ENCODE data around the gene TMEM150B. TPM values are rescaled to one million over a fixed set of nuclear protein-coding genes. Genes with fewer than 3 reads are reported as not detected.

The TMEM150B gene
- total and polyA plus RNA-seq, 2 donors: 0.76 to 2.0 TPM

DNA sequence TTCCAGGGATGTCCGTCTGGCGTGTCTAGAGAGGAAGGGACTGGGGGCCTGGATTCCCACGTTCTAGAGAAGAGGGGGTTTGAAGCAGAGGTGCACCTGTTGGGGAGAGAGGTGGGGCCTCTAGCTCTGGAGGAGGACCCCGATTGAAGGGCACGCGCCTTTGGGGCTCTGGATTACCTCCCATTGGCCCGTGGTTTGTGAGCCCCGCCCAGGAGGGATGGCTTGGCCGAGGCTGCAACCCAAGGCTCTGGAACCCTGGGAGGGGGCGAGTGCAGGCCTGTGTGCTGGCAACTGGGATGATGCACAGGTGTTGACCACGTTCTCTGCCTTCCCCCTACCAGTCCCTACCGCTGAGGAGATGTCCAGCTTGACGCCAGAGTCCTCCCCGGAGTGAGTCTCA is 20.2 kb downstream of the TMEM150B start:
- 91% methylated on average over 14 of the region's 14 CpGs for WGBS
- no peaks in the 10 kb centered on the region for H3K27me3 ChIP-seq (ENCODE audit: control insufficient read depth in 2 of 2, insufficient read depth in 1 of 2, low read length in 1 of 2)
- peaks cover 7 to 24% of the 10 kb centered on the region in 2 donors for H3K4me1 ChIP-seq (ENCODE audit: control insufficient read depth in 2 of 2, insufficient read depth in 2 of 2, low read length in 2 of 2)
- peaks cover 9 to 11% of the 10 kb centered on the region in 2 donors for H3K36me3 ChIP-seq (ENCODE audit: control insufficient read depth in 2 of 2, insufficient read depth in 2 of 2, low read length in 1 of 2)
- peaks cover 0 to 2% of the 10 kb centered on the region in 2 donors for H3K9me3 ChIP-seq (ENCODE audit: control insufficient read depth in 2 of 2, insufficient read depth in 1 of 2, low read length in 1 of 2)
- H3K27ac ChIP-seq (ENCODE audit: low read depth in 1 of 2, low read length in 1 of 2): no peak overlapping the region
- no peak overlapping the region for H3K4me3 ChIP-seq (ENCODE audit: low read length in 2 of 2)
- DNase-seq (ENCODE audit: low read depth in 6 of 9, low spot score in 9 of 9): no peak

GRCh38 chr19:55304279-55304978 is 20.7 kb downstream of the TMEM150B start:
- 97% methylated on average over 39 of the region's 39 CpGs for WGBS

GRCh38 chr19:55303477-55303876 is 21.7 kb downstream of the TMEM150B start:
- no peak overlapping the region for H3K27ac ChIP-seq (ENCODE audit: low read depth in 1 of 2, low read length in 1 of 2)
- peaks cover 0 to 2% of the 10 kb centered on the region in 2 donors for H3K9me3 ChIP-seq (ENCODE audit: control insufficient read depth in 2 of 2, insufficient read depth in 1 of 2, low read length in 1 of 2)
- H3K4me3 ChIP-seq (ENCODE audit: low read length in 2 of 2): no peak overlapping the region
- no peak for DNase-seq (ENCODE audit: low read depth in 6 of 9, low spot score in 9 of 9)
- H3K36me3 ChIP-seq (ENCODE audit: control insufficient read depth in 2 of 2, insufficient read depth in 2 of 2, low read length in 1 of 2): peaks cover 9 to 11% of the 10 kb centered on the region in 2 donors
- H3K27me3 ChIP-seq (ENCODE audit: control insufficient read depth in 2 of 2, insufficient read depth in 1 of 2, low read length in 1 of 2): no peaks in the 10 kb centered on the region
- 98% methylated on average over 11 of the region's 11 CpGs for WGBS
- peaks cover 7 to 24% of the 10 kb centered on the region in 2 donors for H3K4me1 ChIP-seq (ENCODE audit: control insufficient read depth in 2 of 2, insufficient read depth in 2 of 2, low read length in 2 of 2)

More at GRCh38 chr19:55304279-55304978, 20.7 kb downstream of the TMEM150B start:
- peak in 1 of 9 donors; percentile 32 for DNase-seq (ENCODE audit: low read depth in 6 of 9, low spot score in 9 of 9)
- peaks cover 9 to 11% of the 10 kb centered on the region in 2 donors for H3K36me3 ChIP-seq (ENCODE audit: control insufficient read depth in 2 of 2, insufficient read depth in 2 of 2, low read length in 1 of 2)
- peaks cover 0 to 2% of the 10 kb centered on the region in 2 donors for H3K9me3 ChIP-seq (ENCODE audit: control insufficient read depth in 2 of 2, insufficient read depth in 1 of 2, low read length in 1 of 2)
- peaks cover 7 to 24% of the 10 kb centered on the region in 2 donors for H3K4me1 ChIP-seq (ENCODE audit: control insufficient read depth in 2 of 2, insufficient read depth in 2 of 2, low read length in 2 of 2)
- no peaks in the 10 kb centered on the region for H3K27me3 ChIP-seq (ENCODE audit: control insufficient read depth in 2 of 2, insufficient read depth in 1 of 2, low read length in 1 of 2)
- no peak overlapping the region for H3K4me3 ChIP-seq (ENCODE audit: low read length in 2 of 2)
- no peak overlapping the region for H3K27ac ChIP-seq (ENCODE audit: low read depth in 1 of 2, low read length in 1 of 2)

- Histone ChIP-seq H3K36me3 (ENCODE audit: control insufficient read depth in 2 of 2, insufficient read depth in 2 of 2, low read length in 1 of 2) (peaks cover 9 to 11% of the 10 kb centered on the region in 2 donors), H3K4me3 (ENCODE audit: low read length in 2 of 2) (peak overlapping the region; percentile 57 to 65), H3K27me3 (ENCODE audit: control insufficient read depth in 2 of 2, insufficient read depth in 1 of 2, low read length in 1 of 2) (no peaks in the 10 kb centered on the region), H3K4me1 (ENCODE audit: control insufficient read depth in 2 of 2, insufficient read depth in 2 of 2, low read length in 2 of 2) (peaks cover 7 to 24% of the 10 kb centered on the region in 2 donors), H3K27ac (ENCODE audit: low read depth in 1 of 2, low read length in 1 of 2) (no peak overlapping the region), H3K9me3 (ENCODE audit: control insufficient read depth in 2 of 2, insufficient read depth in 1 of 2, low read length in 1 of 2) (peaks cover 0 to 2% of the 10 kb centered on the region in 2 donors)
- no peak for DNase-seq (ENCODE audit: low read depth in 6 of 9, low spot score in 9 of 9)
- WGBS: 72% methylated on average over 12 of the region's 12 CpGs
These were observed 22.8 kb downstream of the TMEM150B start for GRCh38 chr19:55302318-55302703.

GRCh38 chr19:55301459-55302317 is 23.5 kb downstream of the TMEM150B start:
- Histone ChIP-seq H3K36me3 (ENCODE audit: control insufficient read depth in 2 of 2, insufficient read depth in 2 of 2, low read length in 1 of 2) (peaks cover 6 to 9% of the 10 kb centered on the region in 2 donors), H3K4me1 (ENCODE audit: control insufficient read depth in 2 of 2, insufficient read depth in 2 of 2, low read length in 2 of 2) (peaks cover 7 to 24% of the 10 kb centered on the region in 2 donors), H3K27me3 (ENCODE audit: control insufficient read depth in 2 of 2, insufficient read depth in 1 of 2, low read length in 1 of 2) (no peaks in the 10 kb centered on the region), H3K27ac (ENCODE audit: low read depth in 1 of 2, low read length in 1 of 2) (peak overlapping the region in 1 of 2 donors; percentile 47), H3K4me3 (ENCODE audit: low read length in 2 of 2) (peak overlapping the region; percentile 57 to 65), H3K9me3 (ENCODE audit: control insufficient read depth in 2 of 2, insufficient read depth in 1 of 2, low read length in 1 of 2) (peaks cover 0 to 2% of the 10 kb centered on the region in 2 donors)
- peak; percentile 78 to 97 (median 91) for DNase-seq (ENCODE audit: low read depth in 6 of 9, low spot score in 9 of 9)
- 13% methylated on average over 42 of the region's 42 CpGs for WGBS

DNA sequence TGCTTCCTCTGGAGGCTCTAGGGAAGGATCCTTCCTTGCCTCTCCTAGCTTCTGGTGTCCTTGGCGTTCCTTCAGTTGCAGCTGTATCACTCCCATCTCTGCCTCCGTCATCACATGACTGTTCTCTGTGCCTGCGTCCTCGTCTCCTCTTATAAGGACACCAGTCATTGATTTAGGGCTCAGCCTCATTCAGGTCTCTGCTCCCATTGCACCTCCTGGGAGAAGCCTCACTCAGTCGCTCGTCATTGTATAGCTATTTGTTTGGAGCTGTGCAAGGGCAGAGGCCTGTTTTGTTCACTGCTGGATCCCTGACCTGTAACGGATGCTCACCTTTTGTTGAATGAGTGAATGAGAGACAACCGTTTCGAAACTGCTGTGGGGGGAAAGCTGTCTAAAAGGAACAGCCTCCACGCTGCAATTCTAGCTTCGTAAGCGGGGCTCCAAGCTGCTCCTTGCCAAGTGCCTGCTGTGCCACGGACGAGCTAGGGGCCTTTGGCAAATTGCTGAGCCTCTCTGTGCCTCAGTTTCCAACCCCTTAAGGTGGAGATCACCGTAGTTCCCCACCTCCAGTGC is 24.2 kb downstream of the TMEM150B start:
- no peak for DNase-seq (ENCODE audit: low read depth in 6 of 9, low spot score in 9 of 9)
- 92% methylated on average over 15 of the region's 15 CpGs for WGBS
- H3K9me3 ChIP-seq (ENCODE audit: control insufficient read depth in 2 of 2, insufficient read depth in 1 of 2, low read length in 1 of 2): peaks cover 0 to under 1% of the 10 kb centered on the region in 2 donors
- peaks cover 7 to 24% of the 10 kb centered on the region in 2 donors for H3K4me1 ChIP-seq (ENCODE audit: control insufficient read depth in 2 of 2, insufficient read depth in 2 of 2, low read length in 2 of 2)
- H3K4me3 ChIP-seq (ENCODE audit: low read length in 2 of 2): no peak overlapping the region
- no peaks in the 10 kb centered on the region for H3K27me3 ChIP-seq (ENCODE audit: control insufficient read depth in 2 of 2, insufficient read depth in 1 of 2, low read length in 1 of 2)
- H3K36me3 ChIP-seq (ENCODE audit: control insufficient read depth in 2 of 2, insufficient read depth in 2 of 2, low read length in 1 of 2): peaks cover 3 to 4% of the 10 kb centered on the region in 2 donors
- H3K27ac ChIP-seq (ENCODE audit: low read depth in 1 of 2, low read length in 1 of 2): no peak overlapping the region

- DNase-seq (ENCODE audit: low read depth in 6 of 9, low spot score in 9 of 9): no peak
- 96% methylated on average over 10 of the region's 10 CpGs for WGBS
- Histone ChIP-seq H3K4me3 (ENCODE audit: low read length in 2 of 2) (no peak overlapping the region), H3K36me3 (ENCODE audit: control insufficient read depth in 2 of 2, insufficient read depth in 2 of 2, low read length in 1 of 2) (peaks cover 3 to 4% of the 10 kb centered on the region in 2 donors), H3K9me3 (ENCODE audit: control insufficient read depth in 2 of 2, insufficient read depth in 1 of 2, low read length in 1 of 2) (no peaks in the 10 kb centered on the region), H3K4me1 (ENCODE audit: control insufficient read depth in 2 of 2, insufficient read depth in 2 of 2, low read length in 2 of 2) (peaks cover 7 to 15% of the 10 kb centered on the region in 2 donors), H3K27ac (ENCODE audit: low read depth in 1 of 2, low read length in 1 of 2) (no peak overlapping the region), H3K27me3 (ENCODE audit: control insufficient read depth in 2 of 2, insufficient read depth in 1 of 2, low read length in 1 of 2) (no peaks in the 10 kb centered on the region)
These were observed 25.1 kb downstream of the TMEM150B start for GRCh38 chr19:55299991-55300390.

DNA sequence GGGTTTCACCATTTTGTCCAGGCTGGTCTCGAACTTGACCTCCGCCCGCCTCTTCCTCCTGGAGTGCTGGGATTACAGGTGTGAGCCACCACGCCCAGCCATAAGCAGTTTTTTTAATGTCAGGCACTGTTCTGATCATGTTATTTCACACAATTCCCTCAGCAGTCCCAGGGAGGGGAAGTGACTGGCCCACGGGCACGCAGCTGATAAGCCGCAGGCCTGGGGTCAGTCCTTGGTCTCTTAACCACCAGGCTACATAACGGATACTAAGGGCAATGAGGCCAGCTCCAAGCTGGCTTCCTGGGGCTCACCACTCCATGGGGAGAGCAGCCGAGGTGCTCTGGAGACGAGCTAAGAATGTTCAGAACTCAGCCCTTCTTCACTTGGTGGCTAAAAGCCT is 27.9 kb downstream of the TMEM150B start:
- no peak for DNase-seq (ENCODE audit: low read depth in 6 of 9, low spot score in 9 of 9)
- Histone ChIP-seq H3K36me3 (ENCODE audit: control insufficient read depth in 2 of 2, insufficient read depth in 2 of 2, low read length in 1 of 2) (no peaks in the 10 kb centered on the region), H3K9me3 (ENCODE audit: control insufficient read depth in 2 of 2, insufficient read depth in 1 of 2, low read length in 1 of 2) (no peaks in the 10 kb centered on the region), H3K4me1 (ENCODE audit: control insufficient read depth in 2 of 2, insufficient read depth in 2 of 2, low read length in 2 of 2) (peaks cover 6 to 18% of the 10 kb centered on the region in 2 donors), H3K4me3 (ENCODE audit: low read length in 2 of 2) (no peak overlapping the region), H3K27ac (ENCODE audit: low read depth in 1 of 2, low read length in 1 of 2) (no peak overlapping the region), H3K27me3 (ENCODE audit: control insufficient read depth in 2 of 2, insufficient read depth in 1 of 2, low read length in 1 of 2) (no peaks in the 10 kb centered on the region)
- 89% methylated on average over 10 of the region's 10 CpGs for WGBS
